GM12872 (cell line): ENCODE results near the gene SLC25A44.

Source experiments
- TF ChIP-seq, protein P1 (sequence below): IDR thresholded peaks from 3 replicates; pipeline ENCODE4 v1.5.1; 2011; ENCODE audit warnings: low read depth, mild to moderate bottlenecking, low read length, moderate library complexity; ENCODE audit not compliant: insufficient read depth

SLC25A44 gene

DNA sequence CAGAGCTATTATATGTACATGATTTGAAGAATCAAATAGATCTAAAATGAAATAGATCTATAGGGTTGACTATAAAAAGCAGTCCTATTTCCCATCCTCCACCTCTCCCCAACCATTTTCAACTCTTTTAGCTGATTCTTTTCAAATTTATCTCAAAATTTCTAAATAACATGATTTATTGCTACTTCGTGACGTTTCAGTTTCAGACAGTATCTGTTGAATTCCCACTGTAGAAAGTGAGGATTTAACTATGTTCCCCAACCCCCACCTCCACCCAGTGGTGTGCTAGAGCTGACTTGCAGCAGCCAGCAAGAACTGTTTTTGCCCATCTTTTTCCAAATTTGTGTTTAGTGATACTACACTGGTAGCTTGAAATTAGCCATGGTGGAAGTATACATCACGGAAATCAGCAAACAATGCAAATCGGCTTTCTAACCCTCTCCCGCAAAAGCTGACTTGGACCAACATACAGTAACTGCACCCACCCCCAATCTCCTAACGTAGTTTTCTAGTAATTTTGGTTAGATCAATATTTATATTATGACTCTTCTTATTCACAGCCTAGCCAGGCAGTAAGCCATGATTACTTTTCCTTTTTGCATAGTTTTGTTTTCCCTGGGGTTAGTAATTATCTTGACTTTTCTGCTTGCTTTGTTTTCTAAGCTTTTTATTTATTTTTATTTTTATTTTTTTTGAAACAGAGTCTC is 29.6 kb upstream of the SLC25A44 start:
- TF ChIP-seq, protein P1, sequence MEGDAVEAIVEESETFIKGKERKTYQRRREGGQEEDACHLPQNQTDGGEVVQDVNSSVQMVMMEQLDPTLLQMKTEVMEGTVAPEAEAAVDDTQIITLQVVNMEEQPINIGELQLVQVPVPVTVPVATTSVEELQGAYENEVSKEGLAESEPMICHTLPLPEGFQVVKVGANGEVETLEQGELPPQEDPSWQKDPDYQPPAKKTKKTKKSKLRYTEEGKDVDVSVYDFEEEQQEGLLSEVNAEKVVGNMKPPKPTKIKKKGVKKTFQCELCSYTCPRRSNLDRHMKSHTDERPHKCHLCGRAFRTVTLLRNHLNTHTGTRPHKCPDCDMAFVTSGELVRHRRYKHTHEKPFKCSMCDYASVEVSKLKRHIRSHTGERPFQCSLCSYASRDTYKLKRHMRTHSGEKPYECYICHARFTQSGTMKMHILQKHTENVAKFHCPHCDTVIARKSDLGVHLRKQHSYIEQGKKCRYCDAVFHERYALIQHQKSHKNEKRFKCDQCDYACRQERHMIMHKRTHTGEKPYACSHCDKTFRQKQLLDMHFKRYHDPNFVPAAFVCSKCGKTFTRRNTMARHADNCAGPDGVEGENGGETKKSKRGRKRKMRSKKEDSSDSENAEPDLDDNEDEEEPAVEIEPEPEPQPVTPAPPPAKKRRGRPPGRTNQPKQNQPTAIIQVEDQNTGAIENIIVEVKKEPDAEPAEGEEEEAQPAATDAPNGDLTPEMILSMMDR: no peak

DNA sequence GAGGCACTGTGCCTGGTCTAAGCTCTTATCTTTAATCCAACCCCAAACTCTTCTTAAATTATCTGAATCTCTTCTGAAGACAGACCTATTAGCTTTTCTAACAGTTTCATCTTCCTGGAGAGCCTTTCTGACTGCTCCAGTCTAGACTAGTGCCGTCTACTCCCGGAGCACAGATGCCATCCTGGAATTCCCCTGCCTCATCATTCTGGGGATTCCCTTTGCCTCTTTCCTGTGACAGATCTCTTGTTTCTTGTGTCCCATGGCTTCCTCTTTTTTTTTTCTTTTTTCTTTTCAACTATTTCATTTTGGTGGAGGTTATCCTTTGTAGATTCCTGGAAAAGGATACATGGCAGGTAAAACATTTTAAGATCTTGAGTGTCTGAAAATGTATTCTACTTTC is 28.8 kb upstream of the SLC25A44 start:
- TF ChIP-seq, protein P1: no peak

DNA sequence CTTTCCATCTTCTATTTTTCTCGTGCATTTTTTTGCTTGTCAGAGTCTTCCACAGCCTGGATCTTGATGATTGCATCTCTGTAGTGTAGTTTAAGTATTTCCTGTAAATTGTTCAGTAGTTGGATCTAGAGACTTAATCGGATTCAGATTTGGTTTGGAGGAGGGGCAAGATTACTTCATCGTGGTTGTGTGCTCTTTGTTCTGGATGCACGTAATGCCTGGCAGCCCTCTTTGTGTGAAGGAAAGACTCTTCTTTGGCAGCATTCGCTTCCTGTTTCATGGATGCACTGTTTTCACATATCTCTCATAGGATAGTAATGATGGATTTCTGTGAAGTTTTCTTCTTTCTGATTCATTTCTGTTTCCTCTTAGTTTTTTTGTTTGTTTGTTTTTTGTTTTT is 26.4 kb upstream of the SLC25A44 start:
- TF ChIP-seq, protein P1: no peak

DNA sequence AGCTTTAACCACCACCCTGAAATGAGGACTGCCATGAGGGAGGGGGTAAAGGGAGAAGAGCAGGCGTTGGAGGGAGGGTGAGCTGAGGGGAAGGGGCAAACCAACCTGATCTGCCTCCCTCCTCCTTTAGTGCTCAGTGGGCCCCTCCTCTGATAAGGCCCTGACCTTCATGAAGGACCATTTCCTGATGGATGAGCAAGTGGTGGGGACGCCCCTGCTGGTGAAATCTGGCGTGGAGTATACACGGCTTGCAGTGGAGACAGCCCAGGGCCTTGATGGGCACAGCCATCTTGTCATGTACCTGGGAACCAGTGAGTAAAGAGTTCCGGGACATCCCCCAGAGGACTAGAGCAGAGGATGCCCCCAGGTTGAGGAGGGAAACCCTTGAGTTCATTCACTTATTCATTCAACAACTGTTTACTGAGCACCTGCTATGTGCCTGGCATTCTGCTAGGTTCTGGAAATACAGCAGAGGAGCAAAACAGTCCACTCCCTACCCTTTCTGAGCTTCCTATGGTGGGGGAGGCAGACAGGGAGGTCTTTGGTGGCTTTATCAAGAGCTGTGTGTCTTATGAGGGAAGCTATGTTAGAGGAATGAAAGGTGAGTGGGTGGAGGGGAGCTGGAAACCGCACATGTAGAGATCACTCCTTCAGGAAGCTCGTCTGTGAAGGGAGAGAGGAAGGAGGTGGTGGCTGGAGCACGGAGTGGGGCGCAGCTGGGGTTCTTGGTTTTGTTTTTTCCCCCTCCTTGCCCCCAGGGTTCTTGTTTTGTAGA is 21.0 kb upstream of the SLC25A44 start:
- TF ChIP-seq, protein P1: no peak

DNA sequence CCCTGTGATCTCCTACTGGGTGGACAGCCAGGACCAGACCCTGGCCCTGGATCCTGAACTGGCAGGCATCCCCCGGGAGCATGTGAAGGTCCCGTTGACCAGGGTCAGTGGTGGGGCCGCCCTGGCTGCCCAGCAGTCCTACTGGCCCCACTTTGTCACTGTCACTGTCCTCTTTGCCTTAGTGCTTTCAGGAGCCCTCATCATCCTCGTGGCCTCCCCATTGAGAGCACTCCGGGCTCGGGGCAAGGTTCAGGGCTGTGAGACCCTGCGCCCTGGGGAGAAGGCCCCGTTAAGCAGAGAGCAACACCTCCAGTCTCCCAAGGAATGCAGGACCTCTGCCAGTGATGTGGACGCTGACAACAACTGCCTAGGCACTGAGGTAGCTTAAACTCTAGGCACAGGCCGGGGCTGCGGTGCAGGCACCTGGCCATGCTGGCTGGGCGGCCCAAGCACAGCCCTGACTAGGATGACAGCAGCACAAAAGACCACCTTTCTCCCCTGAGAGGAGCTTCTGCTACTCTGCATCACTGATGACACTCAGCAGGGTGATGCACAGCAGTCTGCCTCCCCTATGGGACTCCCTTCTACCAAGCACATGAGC is 17.2 kb upstream of the SLC25A44 start:
- TF ChIP-seq, protein P1: no peak

- TF ChIP-seq, protein P1: no peak
These were observed 15.8 kb upstream of the SLC25A44 start for GRCh38 chr1:156177919-156178654.

- TF ChIP-seq, protein P1: no peak
These were observed 13.4 kb upstream of the SLC25A44 start for GRCh38 chr1:156180471-156180870.
